Measurements from ENCODE around the gene KCNK5.

Gene KCNK5

GRCh38 chr6:39240155-39240757 lies 11.0 kb upstream of the KCNK5 start:
- DNase-seq = no peak

- DNase-seq = no peak
Observed at GRCh38 chr6:39239527-39240154, 10.4 kb upstream of the KCNK5 start.

GRCh38 chr6:39236742-39237141 lies 7.5 kb upstream of the KCNK5 start:
- no peak for DNase-seq

- no peak for DNase-seq
Observed at GRCh38 chr6:39233333-39233732, 4.1 kb upstream of the KCNK5 start.

- DNase-seq = no peak
Observed at GRCh38 chr6:39231521-39232243, 2.4 kb upstream of the KCNK5 start.

- DNase-seq = no peak
Observed at GRCh38 chr6:39230654-39231035, 1.4 kb upstream of the KCNK5 start.

- no peak for DNase-seq
Observed at GRCh38 chr6:39228111-39228971, 934 bp downstream of the KCNK5 start.

GRCh38 chr6:39227476-39227875 lies 1.8 kb downstream of the KCNK5 start:
- DNase-seq = no peak

- no peak for DNase-seq
Observed at GRCh38 chr6:39226639-39227329, 2.5 kb downstream of the KCNK5 start.

GRCh38 chr6:39225946-39226437 lies 3.3 kb downstream of the KCNK5 start:
- no peak for DNase-seq

GRCh38 chr6:39225543-39225942 lies 3.7 kb downstream of the KCNK5 start:
- DNase-seq = no peak

- no peak for DNase-seq
Observed at GRCh38 chr6:39224523-39225182, 4.6 kb downstream of the KCNK5 start.

GRCh38 chr6:39224011-39224410 lies 5.3 kb downstream of the KCNK5 start:
- no peak for DNase-seq

GRCh38 chr6:39223555-39223954 lies 5.7 kb downstream of the KCNK5 start:
- no peak for DNase-seq

- DNase-seq = no peak
Observed at GRCh38 chr6:39223061-39223460, 6.2 kb downstream of the KCNK5 start.

- no peak for DNase-seq
Observed at GRCh38 chr6:39221779-39222641, 7.3 kb downstream of the KCNK5 start.

- no peak for DNase-seq
Observed at GRCh38 chr6:39221115-39221514, 8.2 kb downstream of the KCNK5 start.

- DNase-seq = no peak
Observed at GRCh38 chr6:39218868-39219567, 10.3 kb downstream of the KCNK5 start.

GRCh38 chr6:39217177-39217864 lies 12.0 kb downstream of the KCNK5 start:
- no peak for DNase-seq

All from effector CD8-positive, alpha-beta T cell (primary cell).